Keratinocyte (primary cell): Measurements from ENCODE around the gene UBE2K.
"Not testable (repeated sequence)": the region's sequence is repeated elsewhere in the genome, so short reads cannot be mapped to it uniquely, and the experiment has no call there.

Experiments used
- CTCF ChIP-seq, 3 experiments: IDR thresholded peaks in 1 of 3; conservative IDR thresholded peaks in 1 of 3; optimal IDR thresholded peaks in 1 of 3; 2 replicates in 2 of 3; 3 replicates in 1 of 3; pipeline versions ENCODE3 to v1.5.1; 2011; ENCODE audit warnings: low read length in 3 of 3, mild to moderate bottlenecking in 3 of 3, moderate library complexity in 2 of 3, control low read depth in 1 of 3, inconsistent platforms in 1 of 3; ENCODE audit not compliant: insufficient read depth in 2 of 3; ENCODE audit errors: extremely low read depth in 1 of 3
- EZH2 ChIP-seq: IDR thresholded peaks from one replicate; pipeline ENCODE4 v1.6.1; 2012; ENCODE audit warnings: inconsistent platforms, mild to moderate bottlenecking, low read length, moderate library complexity

- not testable (repeated sequence) for TF ChIP-seq CTCF (optimal IDR thresholded peaks at IDR 0.05 in 1 of 3, IDR thresholded peaks at IDR 0.05 in 1 of 3, conservative IDR thresholded peaks at IDR 0.05 in 1 of 3; ENCODE audit: extremely low read depth in 1 of 3, insufficient read depth in 2 of 3, low read length in 3 of 3); EZH2
Measured at GRCh38 chr4:39813033-39813432, 115.1 kb downstream of the UBE2K start.
